Fibroblast of peridontal ligament (primary cell): Measurements from ENCODE around the gene SLC12A1.

Experiments
- DNase-seq: peaks from one replicate; pipeline ENCODE4 v3.0.0-alpha.2; 2010; ENCODE audit errors: extremely low read depth

Gene SLC12A1

GRCh38 chr15:48242535-48242934 is 36.4 kb downstream of the SLC12A1 start:
- DNase-seq = no peak

- DNase-seq = no peak
Measured at GRCh38 chr15:48244921-48245320, 38.8 kb downstream of the SLC12A1 start.

- DNase-seq = no peak
Measured at GRCh38 chr15:48248414-48248813, 42.3 kb downstream of the SLC12A1 start.

DNA sequence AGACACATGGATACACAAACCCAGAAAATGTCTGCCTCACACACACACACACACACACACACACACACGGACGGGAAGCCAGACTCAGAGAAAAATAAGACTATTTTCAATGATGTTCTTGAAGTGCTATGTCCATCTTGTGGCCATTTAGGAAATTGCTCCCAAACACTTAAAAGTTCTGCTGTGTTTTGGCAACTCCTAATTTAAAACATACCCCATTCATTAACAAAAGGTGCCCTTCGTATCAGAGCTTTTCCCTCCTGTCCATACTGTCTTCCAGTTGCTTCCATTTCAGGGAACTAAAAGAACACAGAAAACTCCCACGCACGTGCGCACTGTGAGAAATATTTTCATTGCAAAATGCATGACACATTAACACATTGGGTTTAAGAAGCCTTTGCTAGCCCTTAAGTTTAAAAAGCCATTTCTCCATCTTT is 44.6 kb downstream of the SLC12A1 start:
- DNase-seq = peak; percentile 88

DNA sequence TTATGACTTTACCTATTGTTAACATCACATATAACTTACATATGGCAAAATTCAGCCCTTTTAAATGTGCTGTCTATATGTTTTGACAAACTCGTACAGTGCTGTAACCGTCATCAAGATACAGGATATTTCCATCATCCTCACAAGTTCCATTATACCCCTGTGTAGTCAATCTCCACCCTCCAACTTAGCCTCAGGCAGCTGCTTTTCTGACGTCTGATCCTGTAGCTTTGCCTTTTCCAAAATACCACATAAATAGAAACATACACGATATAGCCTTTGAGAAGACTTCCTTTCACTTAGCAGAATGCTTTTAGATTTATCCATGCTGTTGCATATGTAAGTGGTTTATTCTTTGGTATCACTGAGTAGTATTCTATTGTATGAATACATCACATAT is 47.1 kb downstream of the SLC12A1 start:
- no peak for DNase-seq

- no peak for DNase-seq
Measured at GRCh38 chr15:48265135-48265534, 59.0 kb downstream of the SLC12A1 start.

DNA sequence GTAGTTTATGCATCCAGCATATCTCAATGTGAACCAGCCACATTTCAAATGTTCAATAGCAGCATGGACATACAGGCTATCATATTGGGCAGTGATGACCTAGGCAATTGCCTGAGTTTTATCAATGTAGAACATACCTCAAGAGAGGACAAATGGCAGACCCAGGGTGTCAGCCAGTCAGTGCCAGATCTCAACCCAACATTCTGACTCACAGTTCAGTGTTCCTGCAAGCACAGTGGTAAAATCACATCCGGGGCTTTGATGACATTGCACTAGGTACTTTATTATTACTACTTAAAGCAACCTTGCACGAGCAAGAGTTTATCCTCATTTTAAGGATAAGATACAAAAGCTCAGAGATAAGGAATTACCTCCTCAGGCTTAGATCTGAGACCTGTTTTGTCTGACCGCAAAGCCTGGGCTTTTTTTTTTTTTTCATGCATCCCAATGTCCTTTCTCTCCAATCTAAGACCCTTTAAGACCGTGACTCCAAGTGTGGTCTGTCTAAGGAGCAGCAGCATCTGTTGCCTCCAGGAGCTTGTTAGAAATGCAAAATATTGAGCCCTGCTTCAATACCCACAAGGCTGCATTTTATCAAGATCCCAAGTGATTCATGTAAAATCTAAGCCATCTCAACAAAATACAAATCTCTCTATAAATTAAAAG is 60.1 kb downstream of the SLC12A1 start:
- no peak for DNase-seq

DNA sequence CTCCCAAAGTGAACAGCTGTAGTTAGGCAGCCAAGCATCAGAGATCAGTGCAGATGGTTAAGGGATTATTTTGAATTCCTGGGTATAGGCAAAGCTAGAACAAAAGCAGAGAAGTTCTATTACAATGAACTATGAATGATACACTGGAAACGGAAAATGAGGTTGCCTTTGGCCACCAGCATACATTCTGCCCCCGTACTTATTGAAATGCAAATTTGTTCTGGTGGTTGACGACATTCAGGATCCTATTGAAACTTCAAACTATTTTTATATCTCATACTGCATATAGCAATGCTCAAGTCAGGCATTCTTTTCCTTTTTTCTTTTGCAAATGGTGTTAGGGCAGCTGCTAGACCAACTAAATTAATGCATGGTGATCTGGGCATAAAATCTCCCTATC is 61.7 kb downstream of the SLC12A1 start:
- no peak for DNase-seq

DNA sequence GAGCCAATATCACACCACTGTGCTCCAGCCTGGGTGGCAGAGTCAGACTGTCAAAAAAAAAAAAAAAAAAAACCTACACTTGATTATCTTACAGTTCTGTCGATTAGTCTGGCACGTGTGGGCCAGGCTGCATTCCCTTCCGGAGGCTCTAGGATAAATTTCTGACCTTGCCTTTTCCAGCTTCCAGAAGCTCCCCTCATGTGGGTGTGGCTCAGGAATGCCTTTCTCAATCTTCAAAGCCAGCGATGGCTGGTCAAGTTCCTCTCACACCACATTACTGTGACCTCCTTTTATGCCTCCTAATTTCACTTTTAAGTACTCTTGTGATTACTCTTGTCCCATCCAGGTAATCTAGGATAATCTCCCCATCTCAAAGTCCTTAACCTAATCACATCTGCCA is 66.9 kb downstream of the SLC12A1 start:
- DNase-seq = no peak

DNA sequence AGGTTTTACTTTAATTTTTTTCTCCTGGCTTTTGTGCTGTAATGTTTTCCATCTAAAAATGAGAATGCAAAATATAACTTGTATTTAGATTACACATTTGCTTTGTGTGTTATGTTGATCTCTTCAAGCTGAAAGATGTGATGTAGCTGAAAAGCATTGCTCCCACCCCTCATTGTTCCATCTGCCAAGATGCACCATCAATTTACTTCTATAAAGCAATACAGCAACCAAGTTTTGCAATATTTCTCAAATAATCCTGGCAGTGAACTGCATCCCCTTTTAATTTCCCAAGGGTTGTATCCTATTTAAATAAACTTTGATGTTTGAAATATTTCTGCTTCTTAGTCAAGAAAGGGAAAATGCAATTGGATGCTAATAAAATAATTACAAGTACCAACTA is 72.6 kb downstream of the SLC12A1 start:
- no peak for DNase-seq

DNA sequence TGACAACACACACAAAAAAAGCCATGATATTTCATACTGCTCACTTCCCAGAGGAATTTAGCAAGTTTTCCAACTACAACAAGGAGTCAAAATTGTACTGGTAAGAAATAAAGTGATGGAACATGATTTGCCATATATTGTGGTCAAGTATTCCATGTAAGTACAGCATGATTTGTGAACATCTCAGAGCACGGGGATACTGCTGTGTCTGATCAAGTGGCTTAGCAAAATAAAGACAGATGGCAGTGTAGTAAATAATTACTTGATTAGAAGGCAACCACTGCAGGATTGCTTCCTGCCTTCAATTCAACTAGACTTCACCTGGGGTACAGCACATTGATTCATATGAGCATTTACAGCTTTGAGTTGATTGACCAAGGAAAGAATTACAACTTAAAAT is 73.5 kb downstream of the SLC12A1 start:
- DNase-seq = no peak

DNA sequence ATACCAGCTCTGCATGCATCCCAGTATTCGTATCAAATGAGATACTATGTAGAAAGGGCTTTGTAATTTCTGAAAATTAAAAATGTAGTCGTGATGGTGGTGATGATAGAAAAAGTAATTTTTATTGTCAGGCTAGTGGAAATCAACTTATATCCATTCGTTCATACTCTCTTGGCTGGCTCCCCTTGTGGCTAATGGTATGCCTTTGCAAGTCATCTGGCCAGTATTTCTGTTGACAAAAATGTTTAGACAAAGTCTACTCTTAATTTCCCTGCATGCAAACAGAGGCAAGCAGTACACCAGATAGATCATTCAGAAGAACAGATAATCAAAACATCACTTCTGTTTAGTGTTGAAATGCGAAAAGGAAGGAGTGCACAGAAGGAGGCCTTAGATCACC is 75.6 kb downstream of the SLC12A1 start:
- DNase-seq = peak; percentile 11

DNA sequence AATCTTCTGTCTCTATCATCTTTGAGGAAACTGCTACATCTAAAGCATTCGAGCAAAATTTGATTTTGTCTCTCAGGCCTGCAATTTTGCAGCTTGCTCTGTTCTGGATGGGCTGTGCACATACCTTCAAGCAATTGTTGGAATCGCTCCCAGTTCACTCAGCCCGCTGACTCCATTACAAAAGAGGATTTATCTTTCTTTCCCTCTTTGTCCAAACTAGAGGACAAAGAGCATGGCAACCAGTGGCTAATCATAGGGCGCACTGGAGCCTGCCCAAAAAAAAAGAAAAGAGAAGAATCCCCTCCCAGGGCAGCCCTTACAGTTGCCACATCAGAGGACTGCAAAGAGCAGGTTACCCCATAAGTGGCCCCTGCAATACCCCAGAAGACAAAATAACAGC is 76.1 kb downstream of the SLC12A1 start:
- DNase-seq = no peak

DNA sequence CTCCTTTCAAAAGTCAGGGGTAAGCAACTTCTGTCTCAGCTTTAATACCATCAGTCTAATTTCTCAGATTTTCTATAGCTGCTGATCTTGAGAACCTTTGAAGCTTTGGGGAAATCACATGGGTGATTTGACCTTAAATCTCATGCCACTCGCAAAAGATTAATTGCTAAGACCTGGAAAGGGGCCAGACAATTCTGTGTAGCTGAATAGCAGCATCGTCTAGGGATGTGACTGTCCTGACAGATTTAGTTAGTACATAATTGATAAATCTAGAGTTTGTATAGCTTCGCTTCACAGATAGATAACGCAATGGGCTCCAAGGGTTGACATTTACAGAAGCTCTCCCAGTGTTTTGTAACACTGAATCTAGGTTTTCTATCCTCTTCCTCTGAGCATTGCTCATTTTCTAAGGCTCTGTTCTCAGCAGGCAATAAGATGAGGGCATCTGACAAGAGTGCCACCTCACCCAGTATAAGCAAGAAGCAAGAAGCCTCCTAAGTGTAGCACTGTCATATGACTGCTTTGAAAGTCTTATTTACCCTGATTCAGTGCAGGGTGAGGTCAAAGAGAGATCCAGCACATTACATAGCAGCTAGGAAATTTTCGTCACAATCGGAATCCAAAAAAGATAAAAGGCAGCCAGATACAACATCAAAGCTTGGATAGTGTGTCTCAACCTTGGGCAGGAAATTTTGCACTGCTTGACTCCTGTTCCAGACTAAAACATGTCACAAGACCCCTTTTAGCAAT is 77.5 kb downstream of the SLC12A1 start:
- DNase-seq = no peak

- DNase-seq = peak; percentile 95
Measured at GRCh38 chr15:48285329-48286214, 79.5 kb downstream of the SLC12A1 start.

DNA sequence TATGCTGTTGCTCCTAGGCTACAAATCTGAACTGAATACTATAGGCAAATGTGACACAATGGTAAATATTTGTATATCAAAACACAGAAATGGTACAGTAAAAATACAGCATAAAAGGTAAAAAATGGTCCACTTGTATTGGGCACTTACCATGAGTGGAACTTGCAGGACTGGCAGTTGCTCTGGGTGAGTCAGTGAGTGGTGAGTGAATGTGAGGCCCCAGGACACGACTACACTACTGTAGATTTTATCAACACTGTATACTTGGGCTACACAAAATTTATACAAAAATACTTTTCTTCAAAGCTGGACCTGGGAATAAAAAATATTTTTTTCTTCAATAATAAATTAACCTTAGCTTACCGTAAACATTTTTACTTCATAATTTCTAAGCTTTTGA is 83.5 kb downstream of the SLC12A1 start:
- DNase-seq = no peak

DNA sequence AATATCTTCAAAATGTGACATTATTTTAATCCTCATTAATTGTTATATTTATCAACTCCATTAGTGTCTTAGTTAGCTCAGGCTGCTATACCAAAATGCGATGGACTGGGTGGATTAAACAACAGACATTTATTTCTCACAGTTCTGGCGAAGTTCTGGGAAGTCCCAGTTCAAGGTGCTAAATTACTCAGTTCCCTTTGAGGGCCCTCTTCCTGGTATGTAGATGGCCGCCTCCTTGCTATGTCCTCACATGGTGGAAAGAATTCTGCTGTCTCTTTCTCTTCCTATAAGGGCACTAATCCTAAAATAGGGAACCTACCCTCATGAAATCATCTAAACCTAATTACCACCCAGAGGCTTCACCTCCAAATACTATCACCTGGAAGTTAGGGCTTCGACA is 86.4 kb downstream of the SLC12A1 start:
- no peak for DNase-seq

DNA sequence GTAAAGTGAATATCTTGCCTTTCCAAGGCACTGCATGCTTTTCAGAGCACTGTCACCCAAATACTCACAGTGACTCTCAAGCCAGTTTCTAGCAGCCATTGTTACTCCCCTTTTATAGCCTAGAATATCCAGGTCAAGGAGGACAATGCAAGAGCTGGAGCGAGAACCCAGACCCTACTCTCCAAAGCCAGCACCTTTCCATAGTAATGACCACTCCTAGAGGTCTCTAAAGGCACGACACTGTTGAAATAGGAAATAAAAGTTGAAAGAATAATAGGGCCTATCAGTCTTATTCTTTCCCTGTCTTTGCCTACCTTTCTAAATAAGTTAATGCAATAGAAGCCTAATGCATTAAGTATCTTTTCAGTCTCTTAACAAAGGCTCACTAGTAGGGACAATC is 91.6 kb downstream of the SLC12A1 start:
- DNase-seq = no peak

DNA sequence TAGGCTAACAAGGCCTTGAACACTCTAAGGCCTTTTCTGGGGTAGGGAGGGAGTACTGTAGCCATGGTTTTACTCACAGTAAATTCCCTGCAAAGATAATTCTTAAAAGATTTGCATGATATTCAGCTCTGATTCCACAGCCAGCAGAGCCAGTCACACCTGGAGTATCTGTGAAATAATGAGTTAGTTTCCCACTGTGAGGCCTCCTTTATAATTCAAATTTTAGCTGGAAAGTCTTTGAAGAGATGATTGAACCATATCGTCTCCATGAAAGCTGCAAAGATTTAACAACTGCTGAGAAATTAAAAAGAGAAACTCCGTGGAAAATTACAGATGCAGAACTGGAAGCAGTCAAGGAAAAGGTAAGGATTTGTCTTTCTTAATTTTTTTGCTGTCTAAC is 92.8 kb downstream of the SLC12A1 start:
- no peak for DNase-seq

- DNase-seq = no peak
Measured at GRCh38 chr15:48300038-48300437, 93.9 kb downstream of the SLC12A1 start.

DNA sequence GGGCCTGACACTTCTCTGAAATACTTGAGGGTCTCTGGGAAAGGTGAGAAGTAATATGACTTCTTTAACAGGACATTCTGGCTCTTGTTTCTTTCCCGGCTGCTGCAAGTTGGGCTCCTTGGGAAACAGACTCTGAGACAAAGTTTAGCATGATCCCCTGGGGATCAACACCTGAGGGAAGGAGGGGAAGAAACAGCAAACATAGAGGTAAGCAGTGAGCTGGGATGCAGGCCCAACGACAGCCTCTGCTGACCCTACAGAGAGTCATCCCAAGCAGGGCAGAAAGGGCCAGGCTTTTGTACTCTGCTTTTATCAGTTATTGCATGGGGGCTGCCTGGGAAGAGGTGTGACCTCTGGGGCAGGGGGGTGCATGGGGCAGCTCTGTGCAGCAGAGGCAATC is 98.3 kb downstream of the SLC12A1 start:
- DNase-seq = no peak

- DNase-seq = no peak
Measured at GRCh38 chr15:48306639-48307038, 100.5 kb downstream of the SLC12A1 start.

DNA sequence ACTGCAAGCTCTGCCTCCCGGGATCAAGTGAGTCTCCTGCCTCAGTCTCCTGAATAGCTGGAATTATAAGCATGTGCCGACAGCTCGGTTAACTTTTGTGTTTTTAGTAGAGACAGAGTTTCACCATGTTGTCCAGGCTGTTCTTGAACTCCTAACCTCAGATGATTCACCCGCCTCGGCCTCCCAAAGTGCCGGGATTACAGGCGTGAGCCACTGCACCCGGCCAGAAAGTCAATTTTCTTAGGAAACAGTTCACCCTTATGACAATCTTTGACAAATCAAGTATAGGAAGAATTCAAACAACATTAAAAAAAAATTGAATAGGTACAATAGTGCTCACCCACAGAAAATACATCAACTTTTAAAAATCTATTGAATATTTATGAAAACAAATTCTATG is 101.5 kb downstream of the SLC12A1 start:
- DNase-seq = no peak
